ENCODE measurements around the gene MVK.

MVK gene

DNA sequence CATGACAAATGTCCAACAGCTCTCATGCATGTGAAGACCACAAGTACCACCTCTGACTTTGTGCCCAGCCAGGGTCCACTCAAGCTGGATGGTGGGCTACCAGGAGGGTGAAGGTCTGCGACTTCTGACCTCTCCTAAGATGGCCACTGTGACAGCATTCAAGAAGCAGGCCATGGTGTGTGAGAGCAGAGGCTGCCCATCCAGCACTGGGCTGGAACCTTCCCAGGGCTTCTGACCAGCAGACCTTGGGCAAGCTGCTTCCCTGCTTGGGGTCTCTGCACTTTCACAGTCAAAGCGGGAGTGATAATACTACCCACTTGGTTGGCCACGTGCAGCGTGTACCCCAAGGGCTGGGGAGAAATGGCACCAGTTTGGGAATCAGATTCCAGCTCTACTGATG lies 10.7 kb upstream of the MVK start:
- H3K4me3 ChIP-seq (replicated peaks in 1 of 2; ENCODE audit: low read depth in 2 of 2, low read length in 2 of 2), result no peak overlapping the region
- TF ChIP-seq CTCF (IDR thresholded peaks at IDR 0.05; ENCODE audit: low read depth, low read length), result no peak
- DNase-seq (ENCODE audit: low read depth in 2 of 2), result no peak

GRCh38 chr12:109563291-109564284 lies 10.0 kb upstream of the MVK start:
- no peak overlapping the region for H3K4me3 ChIP-seq (replicated peaks in 1 of 2; ENCODE audit: low read depth in 2 of 2, low read length in 2 of 2)

DNA sequence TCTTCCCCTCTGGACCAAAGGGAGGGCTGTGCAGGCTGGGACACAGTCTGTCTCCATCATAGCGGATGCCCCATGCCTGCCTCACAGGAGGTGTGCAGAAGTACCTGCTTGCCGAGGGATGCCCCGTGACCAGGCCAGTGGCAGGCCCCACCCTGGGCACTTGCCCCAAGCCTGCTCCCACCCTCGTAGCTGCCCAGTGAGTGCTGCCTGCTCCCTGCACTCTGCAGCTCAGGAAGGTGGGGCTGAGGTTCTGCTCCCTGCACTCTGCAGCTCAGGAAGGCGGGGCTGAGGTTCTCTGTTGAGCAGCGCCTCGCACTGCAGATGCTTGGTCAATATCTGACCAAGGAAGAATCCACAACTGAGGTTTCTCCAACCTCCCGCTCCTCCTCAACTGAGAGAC lies 7.2 kb upstream of the MVK start:
- TF ChIP-seq CTCF (IDR thresholded peaks at IDR 0.05; ENCODE audit: low read depth, low read length), result no peak
- H3K4me3 ChIP-seq (replicated peaks in 1 of 2; ENCODE audit: low read depth in 2 of 2, low read length in 2 of 2), result no peak overlapping the region
- DNase-seq (ENCODE audit: low read depth in 2 of 2), result no peak

More at GRCh38 chr12:109563291-109564284, 10.0 kb upstream of the MVK start:
- DNase-seq (ENCODE audit: low read depth in 2 of 2), result peak; percentile 27 to 43
- no peak for TF ChIP-seq CTCF (IDR thresholded peaks at IDR 0.05; ENCODE audit: low read depth, low read length)

DNA sequence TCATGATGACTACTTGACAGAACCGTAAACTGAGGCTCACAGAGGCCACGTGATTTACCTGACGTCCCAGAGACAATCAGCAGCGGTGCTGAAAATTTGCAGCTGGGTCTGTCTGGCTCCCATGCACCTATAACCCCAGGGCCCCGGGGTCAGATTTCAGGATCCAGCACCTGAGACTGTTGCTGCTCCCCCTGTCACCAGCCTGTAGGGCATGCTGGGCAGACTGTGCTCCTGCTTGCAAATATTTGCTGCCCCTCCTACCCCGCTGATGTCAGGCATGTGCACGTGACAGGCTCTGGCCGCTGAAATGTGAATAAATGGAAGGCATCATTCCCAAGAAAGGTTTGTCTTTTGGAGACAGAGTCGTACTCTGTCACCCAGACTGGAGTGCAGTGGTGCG lies 6.3 kb upstream of the MVK start:
- DNase-seq (ENCODE audit: low read depth in 2 of 2), result no peak
- no peak for TF ChIP-seq CTCF (IDR thresholded peaks at IDR 0.05; ENCODE audit: low read depth, low read length)
- H3K4me3 ChIP-seq (replicated peaks in 1 of 2; ENCODE audit: low read depth in 2 of 2, low read length in 2 of 2), result no peak overlapping the region

- TF ChIP-seq CTCF (IDR thresholded peaks at IDR 0.05; ENCODE audit: low read depth, low read length), result no peak
- H3K4me3 ChIP-seq (replicated peaks in 1 of 2; ENCODE audit: low read depth in 2 of 2, low read length in 2 of 2), result no peak overlapping the region
- no peak for DNase-seq (ENCODE audit: low read depth in 2 of 2)
Measured at GRCh38 chr12:109567967-109568366, 5.6 kb upstream of the MVK start.

GRCh38 chr12:109568486-109568885 lies 5.1 kb upstream of the MVK start:
- DNase-seq (ENCODE audit: low read depth in 2 of 2), result no peak
- H3K4me3 ChIP-seq (replicated peaks in 1 of 2; ENCODE audit: low read depth in 2 of 2, low read length in 2 of 2), result no peak overlapping the region
- no peak for TF ChIP-seq CTCF (IDR thresholded peaks at IDR 0.05; ENCODE audit: low read depth, low read length)

All from cardiac fibroblast (primary cell).